HepG2 (cell line): Measurements from ENCODE around the gene GPAM.

Source experiments
- EP300 ChIP-seq, 3 experiments: sonication (generic) in 1 of 3; formaldehyde crosslinking in 1 of 3; IDR thresholded peaks; 2 replicates each; pipeline versions ENCODE4 v1.5.1 to v1.6.1; 2011 to 2020; ENCODE audit warnings: low read depth in 2 of 3, low read length in 2 of 3, borderline replicate concordance in 1 of 3, improper control_type of control experiment in 1 of 3, mild to moderate bottlenecking in 1 of 3, missing genetic modification reagents in 1 of 3, moderate library complexity in 1 of 3
- FOSL2 ChIP-seq: sonication (generic); formaldehyde crosslinking; IDR thresholded peaks from 2 replicates; pipeline ENCODE4 v1.4.0; 2020; ENCODE audit warnings: missing genetic modification reagents
- GABPA ChIP-seq, 2 experiments: IDR thresholded peaks; 2 replicates each; pipeline ENCODE4 v1.6.1; 2011 to 2016; ENCODE audit warnings: low read depth in 2 of 2, low read length in 1 of 2, missing biosample characterization in 1 of 2, missing genetic modification characterization in 1 of 2
- HNF4A ChIP-seq: sonication (generic); formaldehyde crosslinking; IDR thresholded peaks from 2 replicates; pipeline ENCODE4 v1.4.0; 2020; ENCODE audit warnings: missing genetic modification reagents
- KLF11 ChIP-seq: IDR thresholded peaks from 2 replicates; pipeline ENCODE4 v1.6.1; 2016; ENCODE audit warnings: missing compliant biosample characterization
- PRDM15 ChIP-seq: sonication (generic); formaldehyde crosslinking; IDR thresholded peaks from 2 replicates; pipeline ENCODE4 v1.4.0; 2020; ENCODE audit warnings: missing genetic modification reagents
- STAG1 ChIP-seq: sonication (generic); formaldehyde crosslinking; IDR thresholded peaks from 2 replicates; pipeline ENCODE4 v1.4.0; 2020; ENCODE audit warnings: missing genetic modification reagents

- no peak for TF ChIP-seq EP300 (IDR thresholded peaks at IDR 0.05; ENCODE audit: low read depth in 2 of 2, low read length in 2 of 2)
- TF ChIP-seq EP300 (CRISPR knock-in tag; IDR thresholded peaks at IDR 0.05; ENCODE audit: borderline replicate concordance) = no peak
- no peak for TF ChIP-seq FOSL2 (CRISPR knock-in tag)
- TF ChIP-seq GABPA (IDR thresholded peaks at IDR 0.05; ENCODE audit: low read depth, low read length) = no peak
- TF ChIP-seq GABPA (CRISPR knock-in tag; IDR thresholded peaks at IDR 0.05; ENCODE audit: low read depth) = no peak
- no peak for TF ChIP-seq PRDM15 (CRISPR knock-in tag)
- TF ChIP-seq STAG1 (CRISPR knock-in tag) = no peak
- no peak for TF ChIP-seq KLF11
- TF ChIP-seq HNF4A (CRISPR knock-in tag) = no peak
These were observed 48.0 kb downstream of the GPAM start for GRCh38 chr10:112135604-112136003.
